Measurements from ENCODE around the gene MYCN.
"Not testable (repeated sequence)": the region's sequence is repeated elsewhere in the genome, so short reads cannot be mapped to it uniquely, and the experiment has no call there.

Gene MYCN

GRCh38 chr2:15901808-15902130 lies 38.6 kb upstream of the MYCN start:
- Histone ChIP-seq H3K4me2 (ENCODE audit: low read depth, low read length, poor library complexity, severe bottlenecking) (no peak overlapping the region), H3K27me3 (ENCODE audit: low read length) (no peaks in the 10 kb centered on the region), H3K9me3 (ENCODE audit: insufficient read depth, low read length) (peaks cover 6% of the 10 kb centered on the region; the same call in 1 of the 2 replicates), H4K20me1 (ENCODE audit: low read depth, low read length) (no peaks in the 10 kb centered on the region), H3K9ac (ENCODE audit: low read length) (no peak overlapping the region), H3K9me2 (replicated peaks; ENCODE audit: insufficient read depth, low read length) (no peaks in the 10 kb centered on the region), H3F3A (ENCODE audit: insufficient read depth) (no peaks in the 10 kb centered on the region), H3K79me2 (ENCODE audit: insufficient read depth, low read length) (no peaks in the 10 kb centered on the region), H3K27ac (ENCODE audit: low read depth, low read length) (no peak overlapping the region), H3K4me3 (ENCODE audit: insufficient read depth, low read length, poor library complexity, severe bottlenecking) (no peak overlapping the region), H3K36me3 (ENCODE audit: low read length) (no peaks in the 10 kb centered on the region), H2AFZ (ENCODE audit: low read depth, low read length, severe bottlenecking) (no peak overlapping the region)
- TF ChIP-seq EZH2phosphoT487 (conservative IDR thresholded peaks at IDR 0.05; ENCODE audit: low read length) (no peak), CTCF (IDR thresholded peaks at IDR 0.05; ENCODE audit: insufficient read depth, low read length, poor library complexity, severe bottlenecking) (no peak)

- not testable (repeated sequence) for H3K4me3 ChIP-seq (ENCODE audit: insufficient read depth, low read length, poor library complexity, severe bottlenecking); H3K9ac ChIP-seq (ENCODE audit: low read length); H3K9me3 ChIP-seq (ENCODE audit: insufficient read depth, low read length); H3K79me2 ChIP-seq (ENCODE audit: insufficient read depth, low read length); H4K20me1 ChIP-seq (ENCODE audit: low read depth, low read length); H3K27me3 ChIP-seq (ENCODE audit: low read length); H3K4me2 ChIP-seq (ENCODE audit: low read depth, low read length, poor library complexity, severe bottlenecking); H3K27ac ChIP-seq (ENCODE audit: low read depth, low read length); H3K36me3 ChIP-seq (ENCODE audit: low read length); H3F3A ChIP-seq (ENCODE audit: insufficient read depth); H3K9me2 ChIP-seq (replicated peaks; ENCODE audit: insufficient read depth, low read length); H2AFZ ChIP-seq (ENCODE audit: low read depth, low read length, severe bottlenecking)
These were observed 36.4 kb upstream of the MYCN start for GRCh38 chr2:15903910-15904309.

GRCh38 chr2:15905267-15905645 lies 35.1 kb upstream of the MYCN start:
- Histone ChIP-seq H3K4me2 (ENCODE audit: low read depth, low read length, poor library complexity, severe bottlenecking) (no peak overlapping the region), H4K20me1 (ENCODE audit: low read depth, low read length) (no peaks in the 10 kb centered on the region), H3K79me2 (ENCODE audit: insufficient read depth, low read length) (no peaks in the 10 kb centered on the region), H3F3A (ENCODE audit: insufficient read depth) (no peaks in the 10 kb centered on the region), H3K27ac (ENCODE audit: low read depth, low read length) (no peak overlapping the region), H3K9ac (ENCODE audit: low read length) (no peak overlapping the region), H3K4me3 (ENCODE audit: insufficient read depth, low read length, poor library complexity, severe bottlenecking) (no peak overlapping the region), H3K9me3 (ENCODE audit: insufficient read depth, low read length) (no peaks in the 10 kb centered on the region), H2AFZ (ENCODE audit: low read depth, low read length, severe bottlenecking) (no peak overlapping the region), H3K36me3 (ENCODE audit: low read length) (no peaks in the 10 kb centered on the region), H3K27me3 (ENCODE audit: low read length) (no peaks in the 10 kb centered on the region), H3K9me2 (replicated peaks; ENCODE audit: insufficient read depth, low read length) (no peaks in the 10 kb centered on the region)
- TF ChIP-seq CTCF (IDR thresholded peaks at IDR 0.05; ENCODE audit: insufficient read depth, low read length, poor library complexity, severe bottlenecking), result no peak
- no peak for TF ChIP-seq EZH2phosphoT487 (conservative IDR thresholded peaks at IDR 0.05; ENCODE audit: low read length)

- no peak overlapping the region for H3K27ac ChIP-seq (ENCODE audit: low read depth, low read length)
These were observed 34.3 kb upstream of the MYCN start for GRCh38 chr2:15905986-15906491.

More at GRCh38 chr2:15905986-15906491, 34.3 kb upstream of the MYCN start:
- TF ChIP-seq CTCF (IDR thresholded peaks at IDR 0.05; ENCODE audit: insufficient read depth, low read length, poor library complexity, severe bottlenecking), result no peak
- TF ChIP-seq EZH2phosphoT487 (conservative IDR thresholded peaks at IDR 0.05; ENCODE audit: low read length), result no peak
- no peaks in the 10 kb centered on the region for H3K9me2 ChIP-seq (replicated peaks; ENCODE audit: insufficient read depth, low read length)
- H3K36me3 ChIP-seq (ENCODE audit: low read length), result no peaks in the 10 kb centered on the region
- H3K4me2 ChIP-seq (ENCODE audit: low read depth, low read length, poor library complexity, severe bottlenecking), result no peak overlapping the region
- H3K4me3 ChIP-seq (ENCODE audit: insufficient read depth, low read length, poor library complexity, severe bottlenecking), result no peak overlapping the region
- H3K79me2 ChIP-seq (ENCODE audit: insufficient read depth, low read length), result no peaks in the 10 kb centered on the region
- no peaks in the 10 kb centered on the region for H3F3A ChIP-seq (ENCODE audit: insufficient read depth)
- no peaks in the 10 kb centered on the region for H4K20me1 ChIP-seq (ENCODE audit: low read depth, low read length)
- no peaks in the 10 kb centered on the region for H3K27me3 ChIP-seq (ENCODE audit: low read length)
- H2AFZ ChIP-seq (ENCODE audit: low read depth, low read length, severe bottlenecking), result no peak overlapping the region
- no peaks in the 10 kb centered on the region for H3K9me3 ChIP-seq (ENCODE audit: insufficient read depth, low read length)
- no peak overlapping the region for H3K9ac ChIP-seq (ENCODE audit: low read length)
